ENCODE data around the gene CYSTM1.

The CYSTM1 gene

DNA sequence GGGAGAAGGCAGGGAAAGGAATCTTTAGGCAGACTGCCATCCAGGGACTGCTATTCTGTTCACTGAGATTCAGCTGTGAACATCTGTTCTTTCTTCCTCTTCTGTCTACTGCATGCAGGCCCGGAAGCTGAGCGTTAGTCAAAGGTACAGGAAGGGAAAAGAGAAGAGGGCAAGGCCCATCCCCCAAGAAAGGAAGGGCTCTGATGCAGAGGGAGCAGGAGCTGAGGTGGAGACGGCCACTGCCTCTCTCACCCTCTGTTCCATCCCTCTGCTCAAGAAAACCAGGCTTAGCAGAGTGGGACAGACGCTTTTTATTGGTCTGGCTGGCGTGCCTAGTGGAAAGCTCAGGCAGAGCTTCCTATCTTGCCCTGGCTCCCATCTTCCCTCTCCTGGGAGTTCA lies 70.4 kb downstream of the CYSTM1 start:
- H3K27ac ChIP-seq (ENCODE audit: low read length): peak overlapping the region; percentile 78
- peak overlapping the region in 1 of 2 donors; percentile 29 for H3K9ac ChIP-seq (ENCODE audit: low read length in 2 of 2)
- peaks cover under 1 to 11% of the 10 kb centered on the region in 2 donors for H3K36me3 ChIP-seq (ENCODE audit: control insufficient read depth in 2 of 2, insufficient read depth in 2 of 2, low read length in 2 of 2)
- H3K4me1 ChIP-seq (ENCODE audit: control insufficient read depth, insufficient read depth, low read length): peaks cover 63% of the 10 kb centered on the region
- no peak overlapping the region for H3K4me3 ChIP-seq (ENCODE audit: low read length in 2 of 2)
- no peaks in the 10 kb centered on the region for H3K9me3 ChIP-seq (ENCODE audit: control insufficient read depth in 2 of 2, low read length in 2 of 2)
- no peaks in the 10 kb centered on the region for H3K27me3 ChIP-seq (ENCODE audit: control insufficient read depth in 1 of 2, insufficient read depth in 2 of 2, low read length in 2 of 2)

DNA sequence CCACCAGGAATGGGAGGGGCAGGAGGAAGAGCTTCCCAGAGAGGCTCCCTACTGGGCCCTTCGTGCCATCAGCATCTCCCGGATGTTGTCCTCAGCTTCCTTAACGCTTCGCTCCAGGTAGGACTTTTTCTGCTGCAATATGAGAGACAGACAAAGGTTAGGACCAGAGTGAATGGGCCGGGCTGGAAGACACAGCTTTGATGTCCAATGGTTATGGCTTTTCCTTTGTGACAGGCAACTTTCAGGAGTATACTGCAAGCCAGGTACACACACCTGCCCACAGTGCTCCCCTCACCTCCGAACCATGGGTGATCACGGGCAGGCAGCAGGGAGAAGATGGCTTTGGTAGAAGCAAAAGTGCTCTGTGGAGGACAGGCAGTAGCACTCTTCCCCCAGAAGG lies 70.9 kb downstream of the CYSTM1 start:
- H3K9me3 ChIP-seq (ENCODE audit: control insufficient read depth in 2 of 2, low read length in 2 of 2): no peaks in the 10 kb centered on the region
- H3K4me3 ChIP-seq (ENCODE audit: low read length in 2 of 2): peak overlapping the region in 1 of 2 donors; percentile 22
- H3K27me3 ChIP-seq (ENCODE audit: control insufficient read depth in 1 of 2, insufficient read depth in 2 of 2, low read length in 2 of 2): no peaks in the 10 kb centered on the region
- peak overlapping the region; percentile 78 for H3K27ac ChIP-seq (ENCODE audit: low read length)
- peak overlapping the region in 1 of 2 donors; percentile 51 for H3K9ac ChIP-seq (ENCODE audit: low read length in 2 of 2)
- H3K4me1 ChIP-seq (ENCODE audit: control insufficient read depth, insufficient read depth, low read length): peaks cover 57% of the 10 kb centered on the region
- peaks cover 4 to 15% of the 10 kb centered on the region in 2 donors for H3K36me3 ChIP-seq (ENCODE audit: control insufficient read depth in 2 of 2, insufficient read depth in 2 of 2, low read length in 2 of 2)

DNA sequence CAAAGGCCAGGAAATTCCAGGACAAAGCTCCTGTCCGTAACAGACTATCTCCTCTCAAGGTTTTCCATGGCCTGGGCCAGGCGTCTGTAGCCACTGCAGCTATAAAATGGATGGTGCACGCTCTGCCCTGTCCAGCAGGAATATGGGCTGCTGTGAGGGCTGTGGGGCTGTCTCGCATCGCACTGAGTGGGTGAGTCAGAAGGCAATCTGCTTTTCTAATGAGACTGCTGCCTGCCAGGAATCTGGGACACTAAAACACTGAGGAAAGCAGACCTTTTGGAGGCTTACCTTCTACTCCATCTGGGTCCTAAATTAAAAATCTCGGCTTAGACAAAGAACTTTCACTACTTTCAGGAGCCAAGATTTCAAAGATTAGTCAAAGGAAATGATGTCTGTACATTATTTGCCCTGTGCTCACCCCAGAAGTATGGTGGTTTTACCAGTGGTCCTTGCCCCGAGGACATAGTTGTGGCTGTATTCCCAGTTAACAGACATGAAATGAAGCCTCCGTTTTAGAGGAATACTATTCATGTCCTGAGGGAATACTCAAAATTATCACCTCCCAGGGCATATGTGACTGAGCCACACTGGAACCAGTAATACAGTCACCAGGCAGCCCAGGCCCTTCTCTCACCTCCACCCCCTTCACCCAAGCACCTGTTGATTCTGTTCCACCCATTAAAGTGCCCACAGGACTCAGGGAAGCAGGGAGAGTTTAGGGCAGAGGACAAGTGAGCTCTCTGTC lies 71.6 kb downstream of the CYSTM1 start:
- Histone ChIP-seq H3K9ac (ENCODE audit: low read length in 2 of 2) (peak overlapping the region; percentile 44 to 51), H3K36me3 (ENCODE audit: control insufficient read depth in 2 of 2, insufficient read depth in 2 of 2, low read length in 2 of 2) (peaks cover 4 to 19% of the 10 kb centered on the region in 2 donors), H3K27me3 (ENCODE audit: control insufficient read depth in 1 of 2, insufficient read depth in 2 of 2, low read length in 2 of 2) (no peaks in the 10 kb centered on the region), H3K9me3 (ENCODE audit: control insufficient read depth in 2 of 2, low read length in 2 of 2) (no peaks in the 10 kb centered on the region), H3K27ac (ENCODE audit: low read length) (peak overlapping the region; percentile 78), H3K4me3 (ENCODE audit: low read length in 2 of 2) (peak overlapping the region in 1 of 2 donors; percentile 22), H3K4me1 (ENCODE audit: control insufficient read depth, insufficient read depth, low read length) (peaks cover 51% of the 10 kb centered on the region)

DNA sequence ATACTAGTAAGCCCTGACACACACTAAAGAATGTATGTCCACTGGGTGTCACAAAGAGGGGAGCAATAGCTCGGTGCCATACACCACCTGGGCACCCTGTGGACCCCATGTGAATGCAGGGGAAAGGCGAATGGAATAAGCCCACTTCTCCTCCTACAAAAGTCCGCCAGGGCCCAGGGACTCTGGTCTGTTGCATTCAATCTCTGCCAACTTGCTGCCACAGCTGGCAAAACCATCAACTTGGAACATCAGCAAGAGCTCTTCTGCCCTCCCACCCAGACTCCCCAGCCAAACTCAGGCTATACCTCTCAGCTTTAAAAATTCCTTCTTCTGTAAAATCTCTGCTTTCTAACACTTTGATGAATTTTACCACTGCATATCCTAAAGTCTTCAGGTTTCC lies 73.4 kb downstream of the CYSTM1 start:
- no peaks in the 10 kb centered on the region for H3K27me3 ChIP-seq (ENCODE audit: control insufficient read depth in 1 of 2, insufficient read depth in 2 of 2, low read length in 2 of 2)

DNA sequence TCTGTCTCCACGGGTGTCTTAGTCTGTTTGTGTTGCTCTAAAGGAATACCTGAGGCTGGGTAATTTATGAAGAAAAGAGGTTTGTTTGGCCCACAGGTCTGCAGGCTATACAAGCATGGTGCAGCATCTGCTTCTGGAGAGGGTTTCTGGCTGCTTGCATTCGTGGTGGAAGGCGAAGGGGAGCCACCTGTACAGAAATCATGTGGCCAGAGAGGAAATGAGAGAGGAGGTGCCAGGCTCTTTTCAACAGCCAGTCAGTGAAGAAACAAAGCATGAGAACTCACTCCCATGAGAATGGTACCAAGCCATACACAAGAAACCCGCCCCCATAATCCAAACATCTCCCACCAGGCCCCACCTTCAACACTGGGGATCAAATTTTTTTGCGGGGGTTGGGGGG lies 74.5 kb downstream of the CYSTM1 start:
- Histone ChIP-seq H3K36me3 (ENCODE audit: control insufficient read depth in 2 of 2, insufficient read depth in 2 of 2, low read length in 2 of 2) (peaks cover 9 to 19% of the 10 kb centered on the region in 2 donors), H3K27ac (ENCODE audit: low read length) (no peak overlapping the region), H3K4me3 (ENCODE audit: low read length in 2 of 2) (no peak overlapping the region), H3K27me3 (ENCODE audit: control insufficient read depth in 1 of 2, insufficient read depth in 2 of 2, low read length in 2 of 2) (no peaks in the 10 kb centered on the region), H3K4me1 (ENCODE audit: control insufficient read depth, insufficient read depth, low read length) (peaks cover 34% of the 10 kb centered on the region), H3K9ac (ENCODE audit: low read length in 2 of 2) (no peak overlapping the region), H3K9me3 (ENCODE audit: control insufficient read depth in 2 of 2, low read length in 2 of 2) (no peaks in the 10 kb centered on the region)

More for the DNA sequence above, 73.4 kb downstream of the CYSTM1 start:
- H3K9me3 ChIP-seq (ENCODE audit: control insufficient read depth in 2 of 2, low read length in 2 of 2): no peaks in the 10 kb centered on the region
- H3K4me1 ChIP-seq (ENCODE audit: control insufficient read depth, insufficient read depth, low read length): peaks cover 36% of the 10 kb centered on the region
- no peak overlapping the region for H3K27ac ChIP-seq (ENCODE audit: low read length)
- no peak overlapping the region for H3K9ac ChIP-seq (ENCODE audit: low read length in 2 of 2)
- no peak overlapping the region for H3K4me3 ChIP-seq (ENCODE audit: low read length in 2 of 2)
- peaks cover 9 to 20% of the 10 kb centered on the region in 2 donors for H3K36me3 ChIP-seq (ENCODE audit: control insufficient read depth in 2 of 2, insufficient read depth in 2 of 2, low read length in 2 of 2)

DNA sequence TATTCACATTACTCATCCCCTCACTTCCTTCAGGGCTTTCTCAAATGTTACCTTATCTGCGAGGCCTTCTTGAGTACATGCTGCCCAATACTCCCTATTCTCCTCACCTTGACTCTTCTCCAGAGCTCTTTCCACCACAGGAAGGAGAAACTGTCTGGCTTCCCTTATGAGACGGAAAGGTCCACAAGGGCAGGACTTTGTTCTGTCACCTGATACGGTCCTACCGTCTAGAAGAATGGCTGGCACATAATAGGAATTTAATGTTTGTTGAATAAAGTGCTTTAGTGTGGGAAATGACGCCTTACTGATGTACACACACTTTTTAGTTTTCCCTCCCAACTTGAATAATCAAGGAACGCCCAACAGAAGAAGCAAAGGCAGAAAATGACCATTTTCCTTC lies 75.4 kb downstream of the CYSTM1 start:
- no peaks in the 10 kb centered on the region for H3K27me3 ChIP-seq (ENCODE audit: control insufficient read depth in 1 of 2, insufficient read depth in 2 of 2, low read length in 2 of 2)
- H3K9ac ChIP-seq (ENCODE audit: low read length in 2 of 2): no peak overlapping the region
- no peak overlapping the region for H3K27ac ChIP-seq (ENCODE audit: low read length)
- H3K36me3 ChIP-seq (ENCODE audit: control insufficient read depth in 2 of 2, insufficient read depth in 2 of 2, low read length in 2 of 2): peaks cover 9 to 19% of the 10 kb centered on the region in 2 donors
- H3K4me1 ChIP-seq (ENCODE audit: control insufficient read depth, insufficient read depth, low read length): peaks cover 26% of the 10 kb centered on the region
- H3K9me3 ChIP-seq (ENCODE audit: control insufficient read depth in 2 of 2, low read length in 2 of 2): no peaks in the 10 kb centered on the region
- no peak overlapping the region for H3K4me3 ChIP-seq (ENCODE audit: low read length in 2 of 2)

DNA sequence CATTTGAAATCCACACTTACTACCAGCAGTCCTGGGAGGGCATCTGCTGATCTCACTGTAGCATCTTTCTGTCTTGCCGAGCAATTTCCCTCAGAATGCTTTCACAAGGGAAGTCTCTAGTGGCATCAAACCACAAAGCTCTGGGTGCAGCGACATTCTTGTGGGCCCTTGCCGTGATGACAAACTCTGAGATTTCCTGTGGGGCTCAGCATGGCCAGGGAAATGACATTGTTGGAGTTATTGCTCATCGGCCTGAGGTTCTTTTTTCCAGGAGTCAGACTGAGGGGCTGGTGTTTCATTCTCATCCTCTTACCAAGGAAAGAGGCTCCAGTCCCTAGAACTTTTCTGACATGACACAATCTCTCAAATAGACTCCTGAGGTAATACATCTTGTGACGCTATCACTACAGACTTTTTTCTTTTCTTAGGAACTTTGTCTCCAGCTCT lies 76.6 kb downstream of the CYSTM1 start:
- H3K4me1 ChIP-seq (ENCODE audit: control insufficient read depth, insufficient read depth, low read length): peaks cover 14% of the 10 kb centered on the region

DNA sequence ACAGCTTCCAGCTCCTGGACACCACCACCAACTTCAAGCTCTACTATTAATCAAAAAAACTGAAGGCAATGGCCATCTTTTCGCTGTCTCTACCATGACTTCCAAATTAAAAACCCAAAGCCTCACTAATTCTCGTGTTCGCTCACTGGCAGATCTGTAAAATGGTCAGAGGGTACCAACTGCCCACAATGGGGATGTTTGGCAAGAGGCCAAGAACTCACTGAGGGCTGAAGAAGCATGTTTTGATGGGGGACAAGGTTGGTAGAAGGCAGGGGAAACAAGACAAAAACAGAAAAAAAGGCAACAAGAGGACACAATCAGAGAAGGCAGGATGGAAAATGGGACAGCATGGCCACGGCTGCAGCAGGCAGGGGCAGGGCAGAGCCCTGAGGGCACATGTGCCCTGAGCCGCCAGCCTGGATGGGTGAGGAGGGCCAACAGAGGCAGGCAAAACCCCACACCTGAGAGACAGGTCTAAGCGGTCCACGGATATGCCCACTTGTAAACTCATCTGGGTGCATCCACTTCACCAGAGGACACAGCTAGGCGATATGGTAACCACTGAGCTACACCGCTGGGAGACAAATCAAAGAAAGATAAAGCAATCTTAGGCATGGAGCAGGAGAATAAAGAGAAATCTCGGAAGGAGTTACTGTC lies 77.6 kb downstream of the CYSTM1 start:
- H3K9ac ChIP-seq (ENCODE audit: low read length in 2 of 2): no peak overlapping the region
- H3K36me3 ChIP-seq (ENCODE audit: control insufficient read depth in 2 of 2, insufficient read depth in 2 of 2, low read length in 2 of 2): peaks cover 9 to 19% of the 10 kb centered on the region in 2 donors
- no peaks in the 10 kb centered on the region for H3K27me3 ChIP-seq (ENCODE audit: control insufficient read depth in 1 of 2, insufficient read depth in 2 of 2, low read length in 2 of 2)
- H3K9me3 ChIP-seq (ENCODE audit: control insufficient read depth in 2 of 2, low read length in 2 of 2): no peaks in the 10 kb centered on the region
- H3K4me1 ChIP-seq (ENCODE audit: control insufficient read depth, insufficient read depth, low read length): peaks cover 9% of the 10 kb centered on the region
- no peak overlapping the region for H3K27ac ChIP-seq (ENCODE audit: low read length)
- no peak overlapping the region for H3K4me3 ChIP-seq (ENCODE audit: low read length in 2 of 2)

More for the DNA sequence above, 76.6 kb downstream of the CYSTM1 start:
- H3K27ac ChIP-seq (ENCODE audit: low read length): no peak overlapping the region
- no peak overlapping the region for H3K9ac ChIP-seq (ENCODE audit: low read length in 2 of 2)
- no peaks in the 10 kb centered on the region for H3K9me3 ChIP-seq (ENCODE audit: control insufficient read depth in 2 of 2, low read length in 2 of 2)
- peaks cover 9 to 19% of the 10 kb centered on the region in 2 donors for H3K36me3 ChIP-seq (ENCODE audit: control insufficient read depth in 2 of 2, insufficient read depth in 2 of 2, low read length in 2 of 2)
- no peaks in the 10 kb centered on the region for H3K27me3 ChIP-seq (ENCODE audit: control insufficient read depth in 1 of 2, insufficient read depth in 2 of 2, low read length in 2 of 2)
- no peak overlapping the region for H3K4me3 ChIP-seq (ENCODE audit: low read length in 2 of 2)

DNA sequence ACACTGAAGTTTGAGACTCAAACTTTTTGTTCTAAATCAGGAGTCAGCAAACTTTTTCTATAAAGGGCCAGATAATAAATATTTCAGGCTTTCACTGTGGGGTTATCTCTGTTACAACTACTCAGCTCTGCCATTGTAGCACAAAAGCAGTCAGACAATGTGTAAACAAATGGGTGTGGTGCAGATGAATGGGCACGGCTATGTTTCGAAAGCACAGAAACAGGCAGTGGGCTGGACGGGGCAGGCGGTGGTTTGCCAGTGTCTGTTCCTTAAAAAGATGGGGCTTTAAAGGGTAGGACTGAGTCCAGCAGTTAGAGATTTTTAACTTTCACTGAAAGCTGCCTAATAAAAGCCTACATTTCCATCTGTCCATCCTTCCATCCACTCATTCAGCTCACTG lies 79.0 kb downstream of the CYSTM1 start:
- H3K9ac ChIP-seq (ENCODE audit: low read length in 2 of 2): no peak overlapping the region
- no peaks in the 10 kb centered on the region for H3K9me3 ChIP-seq (ENCODE audit: control insufficient read depth in 2 of 2, low read length in 2 of 2)
- H3K36me3 ChIP-seq (ENCODE audit: control insufficient read depth in 2 of 2, insufficient read depth in 2 of 2, low read length in 2 of 2): peaks cover 9 to 19% of the 10 kb centered on the region in 2 donors
- H3K27me3 ChIP-seq (ENCODE audit: control insufficient read depth in 1 of 2, insufficient read depth in 2 of 2, low read length in 2 of 2): no peaks in the 10 kb centered on the region
- H3K4me3 ChIP-seq (ENCODE audit: low read length in 2 of 2): no peak overlapping the region
- no peak overlapping the region for H3K27ac ChIP-seq (ENCODE audit: low read length)
- H3K4me1 ChIP-seq (ENCODE audit: control insufficient read depth, insufficient read depth, low read length): peaks cover 12% of the 10 kb centered on the region

DNA sequence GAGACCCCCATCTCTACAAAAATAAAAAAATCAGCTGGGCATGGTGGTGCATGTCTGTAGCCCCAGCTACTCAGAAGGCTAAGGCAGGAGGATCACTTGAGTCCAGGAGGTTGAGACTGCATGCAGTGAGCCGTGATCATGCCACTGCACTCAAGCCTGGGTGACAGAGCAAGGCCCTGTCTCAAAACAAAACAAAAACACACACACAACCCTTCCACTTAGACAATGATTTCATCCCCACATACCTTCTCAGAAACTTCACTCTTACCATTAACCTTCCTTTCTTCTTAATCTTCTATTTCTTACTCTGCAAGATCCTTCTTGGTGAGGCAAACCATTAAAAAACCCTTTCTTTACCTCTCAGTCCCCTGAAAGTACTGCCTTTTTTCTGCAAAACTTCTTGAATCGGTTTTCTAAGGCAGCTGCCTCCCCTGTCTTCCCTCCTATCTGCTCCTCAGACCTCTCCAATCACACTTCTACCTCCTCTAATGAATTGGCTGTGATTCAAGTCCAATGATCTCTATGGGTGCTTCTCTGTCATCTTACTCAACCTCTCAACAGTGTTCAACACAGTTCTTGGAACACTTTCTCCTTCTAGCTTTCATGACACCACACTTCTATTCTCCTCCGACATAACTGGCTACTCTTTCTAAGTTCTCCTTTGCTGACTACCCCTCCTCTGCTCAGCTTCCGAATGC lies 80.6 kb downstream of the CYSTM1 start:
- no peak overlapping the region for H3K4me3 ChIP-seq (ENCODE audit: low read length in 2 of 2)
- no peaks in the 10 kb centered on the region for H3K27me3 ChIP-seq (ENCODE audit: control insufficient read depth in 1 of 2, insufficient read depth in 2 of 2, low read length in 2 of 2)
- H3K4me1 ChIP-seq (ENCODE audit: control insufficient read depth, insufficient read depth, low read length): peaks cover 14% of the 10 kb centered on the region
- no peak overlapping the region for H3K27ac ChIP-seq (ENCODE audit: low read length)
- H3K36me3 ChIP-seq (ENCODE audit: control insufficient read depth in 2 of 2, insufficient read depth in 2 of 2, low read length in 2 of 2): peaks cover 6 to 12% of the 10 kb centered on the region in 2 donors
- H3K9me3 ChIP-seq (ENCODE audit: control insufficient read depth in 2 of 2, low read length in 2 of 2): no peaks in the 10 kb centered on the region
- no peak overlapping the region for H3K9ac ChIP-seq (ENCODE audit: low read length in 2 of 2)
